Measurements from ENCODE around the gene NRBP1.

The NRBP1 gene

GRCh38 chr2:27431395-27431794, 3.0 kb downstream of the NRBP1 start:
- Histone ChIP-seq H3K4me1 (ENCODE audit: control insufficient read depth, insufficient read depth, low read length) (peaks cover 10% of the 10 kb centered on the region), H3K27ac (ENCODE audit: low read depth, low read length) (no peak overlapping the region), H3K9ac (ENCODE audit: low read length) (no peak overlapping the region), H3K4me3 (ENCODE audit: low read length) (no peak overlapping the region), H3K27me3 (ENCODE audit: control insufficient read depth, insufficient read depth, low read length) (no peaks in the 10 kb centered on the region), H3K36me3 (ENCODE audit: control insufficient read depth, insufficient read depth, low read length) (peaks cover 29% of the 10 kb centered on the region)

GRCh38 chr2:27435628-27436027, 7.2 kb downstream of the NRBP1 start:
- Histone ChIP-seq H3K36me3 (ENCODE audit: control insufficient read depth, insufficient read depth, low read length) (peaks cover 59% of the 10 kb centered on the region), H3K27me3 (ENCODE audit: control insufficient read depth, insufficient read depth, low read length) (no peaks in the 10 kb centered on the region), H3K4me1 (ENCODE audit: control insufficient read depth, insufficient read depth, low read length) (no peaks in the 10 kb centered on the region), H3K9ac (ENCODE audit: low read length) (no peak overlapping the region), H3K4me3 (ENCODE audit: low read length) (no peak overlapping the region), H3K27ac (ENCODE audit: low read depth, low read length) (no peak overlapping the region)

GRCh38 chr2:27441226-27441926, 12.9 kb downstream of the NRBP1 start:
- Histone ChIP-seq H3K36me3 (ENCODE audit: control insufficient read depth, insufficient read depth, low read length) (peaks cover 46% of the 10 kb centered on the region), H3K9ac (ENCODE audit: low read length) (no peak overlapping the region), H3K27me3 (ENCODE audit: control insufficient read depth, insufficient read depth, low read length) (no peaks in the 10 kb centered on the region), H3K4me1 (ENCODE audit: control insufficient read depth, insufficient read depth, low read length) (no peaks in the 10 kb centered on the region), H3K27ac (ENCODE audit: low read depth, low read length) (no peak overlapping the region), H3K4me3 (ENCODE audit: low read length) (no peak overlapping the region)

- Histone ChIP-seq H3K4me1 (ENCODE audit: control insufficient read depth, insufficient read depth, low read length) (no peaks in the 10 kb centered on the region), H3K4me3 (ENCODE audit: low read length) (peak within 1 kb of the TSS; percentile 62), H3K9ac (ENCODE audit: low read length) (no peak within 1 kb of the TSS), H3K36me3 (ENCODE audit: control insufficient read depth, insufficient read depth, low read length) (peaks cover 37% of the 10 kb centered on the region), H3K27ac (ENCODE audit: low read depth, low read length) (no peak within 1 kb of the TSS), H3K27me3 (ENCODE audit: control insufficient read depth, insufficient read depth, low read length) (no peaks in the 10 kb centered on the region)
Measured at GRCh38 chr2:27441958-27442919, 13.8 kb downstream of the NRBP1 start, which contains the start of gene KRTCAP3. KRTCAP3 (plus strand) TSS chr2:27442381; CDS start chr2:27442413, 32 bp downstream.

- Histone ChIP-seq H3K9ac (ENCODE audit: low read length) (no peak overlapping the region), H3K4me3 (ENCODE audit: low read length) (peak overlapping the region; percentile 62), H3K36me3 (ENCODE audit: control insufficient read depth, insufficient read depth, low read length) (peaks cover 39% of the 10 kb centered on the region), H3K27me3 (ENCODE audit: control insufficient read depth, insufficient read depth, low read length) (no peaks in the 10 kb centered on the region), H3K4me1 (ENCODE audit: control insufficient read depth, insufficient read depth, low read length) (no peaks in the 10 kb centered on the region), H3K27ac (ENCODE audit: low read depth, low read length) (no peak overlapping the region)
Measured at GRCh38 chr2:27442920-27443282, 14.5 kb downstream of the NRBP1 start.

GRCh38 chr2:27445155-27445554, 16.7 kb downstream of the NRBP1 start:
- H3K27ac ChIP-seq (ENCODE audit: low read depth, low read length): no peak overlapping the region
- no peak overlapping the region for H3K9ac ChIP-seq (ENCODE audit: low read length)
- H3K36me3 ChIP-seq (ENCODE audit: control insufficient read depth, insufficient read depth, low read length): peaks cover 31% of the 10 kb centered on the region
- H3K4me1 ChIP-seq (ENCODE audit: control insufficient read depth, insufficient read depth, low read length): no peaks in the 10 kb centered on the region
- H3K27me3 ChIP-seq (ENCODE audit: control insufficient read depth, insufficient read depth, low read length): no peaks in the 10 kb centered on the region
- peak overlapping the region; percentile 26 for H3K4me3 ChIP-seq (ENCODE audit: low read length)

GRCh38 chr2:27445615-27446014, 17.2 kb downstream of the NRBP1 start:
- H3K4me1 ChIP-seq (ENCODE audit: control insufficient read depth, insufficient read depth, low read length): no peaks in the 10 kb centered on the region
- peaks cover 26% of the 10 kb centered on the region for H3K36me3 ChIP-seq (ENCODE audit: control insufficient read depth, insufficient read depth, low read length)
- no peak overlapping the region for H3K27ac ChIP-seq (ENCODE audit: low read depth, low read length)
- H3K4me3 ChIP-seq (ENCODE audit: low read length): peak overlapping the region; percentile 26
- no peaks in the 10 kb centered on the region for H3K27me3 ChIP-seq (ENCODE audit: control insufficient read depth, insufficient read depth, low read length)
- H3K9ac ChIP-seq (ENCODE audit: low read length): no peak overlapping the region

GRCh38 chr2:27446057-27446456, 17.6 kb downstream of the NRBP1 start:
- H3K4me3 ChIP-seq (ENCODE audit: low read length): peak overlapping the region; percentile 26
- no peak overlapping the region for H3K9ac ChIP-seq (ENCODE audit: low read length)
- no peaks in the 10 kb centered on the region for H3K27me3 ChIP-seq (ENCODE audit: control insufficient read depth, insufficient read depth, low read length)
- no peak overlapping the region for H3K27ac ChIP-seq (ENCODE audit: low read depth, low read length)
- no peaks in the 10 kb centered on the region for H3K4me1 ChIP-seq (ENCODE audit: control insufficient read depth, insufficient read depth, low read length)
- peaks cover 22% of the 10 kb centered on the region for H3K36me3 ChIP-seq (ENCODE audit: control insufficient read depth, insufficient read depth, low read length)

GRCh38 chr2:27448381-27448780, 19.9 kb downstream of the NRBP1 start:
- peaks cover 11% of the 10 kb centered on the region for H3K36me3 ChIP-seq (ENCODE audit: control insufficient read depth, insufficient read depth, low read length)
- H3K27me3 ChIP-seq (ENCODE audit: control insufficient read depth, insufficient read depth, low read length): no peaks in the 10 kb centered on the region
- H3K9ac ChIP-seq (ENCODE audit: low read length): no peak overlapping the region
- no peaks in the 10 kb centered on the region for H3K4me1 ChIP-seq (ENCODE audit: control insufficient read depth, insufficient read depth, low read length)
- no peak overlapping the region for H3K4me3 ChIP-seq (ENCODE audit: low read length)
- no peak overlapping the region for H3K27ac ChIP-seq (ENCODE audit: low read depth, low read length)

GRCh38 chr2:27451095-27451494, 22.7 kb downstream of the NRBP1 start:
- Histone ChIP-seq H3K27ac (ENCODE audit: low read depth, low read length) (no peak overlapping the region), H3K4me1 (ENCODE audit: control insufficient read depth, insufficient read depth, low read length) (no peaks in the 10 kb centered on the region), H3K4me3 (ENCODE audit: low read length) (no peak overlapping the region), H3K27me3 (ENCODE audit: control insufficient read depth, insufficient read depth, low read length) (no peaks in the 10 kb centered on the region), H3K36me3 (ENCODE audit: control insufficient read depth, insufficient read depth, low read length) (peaks cover 22% of the 10 kb centered on the region), H3K9ac (ENCODE audit: low read length) (no peak overlapping the region)

- Histone ChIP-seq H3K36me3 (ENCODE audit: control insufficient read depth, insufficient read depth, low read length) (peaks cover 24% of the 10 kb centered on the region), H3K27me3 (ENCODE audit: control insufficient read depth, insufficient read depth, low read length) (no peaks in the 10 kb centered on the region), H3K4me3 (ENCODE audit: low read length) (no peak overlapping the region), H3K4me1 (ENCODE audit: control insufficient read depth, insufficient read depth, low read length) (no peaks in the 10 kb centered on the region), H3K27ac (ENCODE audit: low read depth, low read length) (no peak overlapping the region), H3K9ac (ENCODE audit: low read length) (no peak overlapping the region)
Measured at GRCh38 chr2:27453968-27454367, 25.5 kb downstream of the NRBP1 start.

GRCh38 chr2:27461118-27461517, 32.7 kb downstream of the NRBP1 start:
- H3K27ac ChIP-seq (ENCODE audit: low read depth, low read length): no peak overlapping the region
- H3K36me3 ChIP-seq (ENCODE audit: control insufficient read depth, insufficient read depth, low read length): peaks cover 15% of the 10 kb centered on the region
- H3K27me3 ChIP-seq (ENCODE audit: control insufficient read depth, insufficient read depth, low read length): no peaks in the 10 kb centered on the region
- H3K9ac ChIP-seq (ENCODE audit: low read length): no peak overlapping the region
- H3K4me1 ChIP-seq (ENCODE audit: control insufficient read depth, insufficient read depth, low read length): no peaks in the 10 kb centered on the region
- H3K4me3 ChIP-seq (ENCODE audit: low read length): no peak overlapping the region
